GM21528 (cell line): Measurements from ENCODE around the gene TAMM41.
"Not testable (repeated sequence)": the region's sequence is repeated elsewhere in the genome, so short reads cannot be mapped to it uniquely, and the experiment has no call there.

Experiments
- ATAC-seq: cut with Tn5 transposase; IDR thresholded peaks from one replicate; pipeline ENCODE4 v1.9.1; 2021; ENCODE audit warnings: mild to moderate bottlenecking, moderate library complexity; ENCODE audit not compliant: unreplicated experiment, low FRiP score

Gene TAMM41

GRCh38 chr3:11815111-11815510 is 31.6 kb downstream of the TAMM41 start:
- ATAC-seq: no peak

- no peak for ATAC-seq
These were observed 32.0 kb downstream of the TAMM41 start for GRCh38 chr3:11814663-11815062.

DNA sequence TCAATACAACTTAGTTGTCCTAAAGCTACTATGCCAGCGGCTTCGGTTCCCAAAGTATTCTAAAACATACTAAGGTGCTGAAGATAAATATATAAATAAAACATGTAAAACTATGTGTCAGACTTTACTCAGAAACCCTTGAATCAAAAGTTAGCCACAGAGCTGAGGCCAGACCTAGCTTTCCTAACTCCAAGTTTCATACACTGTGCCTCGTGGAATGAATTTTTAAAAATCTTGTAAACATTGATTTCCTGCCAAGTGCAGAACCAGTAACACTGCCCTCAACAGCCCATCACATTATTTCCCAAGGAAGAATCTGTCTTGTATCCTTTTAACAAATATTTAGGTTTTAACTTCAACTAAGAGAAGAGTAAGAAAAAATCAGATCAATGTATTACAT is 36.4 kb downstream of the TAMM41 start:
- no peak for ATAC-seq

GRCh38 chr3:11808231-11808630 is 38.5 kb downstream of the TAMM41 start:
- ATAC-seq: no peak

GRCh38 chr3:11807686-11808085 is 39.0 kb downstream of the TAMM41 start:
- no peak for ATAC-seq

- no peak for ATAC-seq
These were observed 41.0 kb downstream of the TAMM41 start for GRCh38 chr3:11805716-11806115.

- no peak for ATAC-seq
These were observed 42.5 kb downstream of the TAMM41 start for GRCh38 chr3:11803977-11804892.

- no peak for ATAC-seq
These were observed 46.9 kb downstream of the TAMM41 start for GRCh38 chr3:11799791-11800190.

DNA sequence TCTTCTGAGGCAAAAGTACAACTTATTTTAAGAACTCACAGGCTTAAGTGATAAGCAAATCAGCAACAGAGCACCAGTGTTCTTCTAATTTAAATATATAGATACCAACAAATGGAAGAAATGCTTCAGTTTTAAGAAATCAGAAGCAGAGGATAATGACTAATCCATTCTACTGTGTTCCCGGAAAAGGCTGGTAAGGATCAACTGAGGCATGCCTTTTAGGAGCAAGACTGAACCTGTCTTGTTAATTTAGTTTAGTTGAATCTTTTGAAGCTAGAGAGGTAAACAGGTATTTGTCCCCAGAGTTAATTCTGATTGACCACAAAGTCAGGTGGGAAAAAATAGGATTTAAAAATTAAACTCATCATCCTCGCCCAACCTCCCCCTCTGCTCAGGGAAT is 51.8 kb downstream of the TAMM41 start:
- no peak for ATAC-seq

DNA sequence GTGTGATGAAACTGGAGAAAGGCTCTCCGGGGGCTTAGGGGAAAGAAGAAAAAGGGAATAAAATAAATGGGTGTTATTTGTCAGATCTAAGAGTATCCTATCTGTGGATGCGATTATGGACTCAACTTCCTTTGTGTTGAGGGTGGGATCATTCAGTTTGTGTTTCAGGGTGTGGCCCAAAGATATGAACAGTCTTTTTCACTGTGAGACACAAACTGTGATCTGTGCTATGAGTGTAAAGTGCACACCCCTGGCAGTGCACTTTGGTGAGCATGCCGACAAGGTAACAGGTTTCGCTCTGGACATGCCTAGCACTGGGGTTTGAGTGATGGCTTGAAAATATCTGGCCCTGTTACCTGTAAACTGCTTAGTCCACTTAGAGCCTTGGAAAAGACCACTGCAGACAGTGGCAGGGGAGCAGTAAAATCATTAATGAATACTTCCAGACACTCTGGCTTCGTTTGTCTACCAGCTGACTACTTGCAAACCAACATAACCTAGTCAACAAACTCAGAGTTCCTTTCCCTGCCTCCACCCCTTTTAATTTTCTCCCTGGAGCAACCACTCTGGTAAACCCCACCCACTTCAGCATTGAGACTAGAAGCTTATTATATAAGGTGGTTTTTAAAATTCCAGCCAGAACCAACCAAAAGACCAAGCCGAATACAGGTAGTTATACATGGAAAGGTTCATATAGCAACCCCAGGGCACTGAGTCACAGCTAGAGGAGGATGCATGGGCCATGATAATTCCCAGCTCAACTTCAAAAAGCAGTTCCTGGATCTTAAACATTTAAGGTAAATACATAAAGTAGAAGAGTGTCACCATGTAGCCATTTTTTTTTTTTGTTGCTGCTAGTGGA is 55.1 kb downstream of the TAMM41 start:
- no peak for ATAC-seq

- ATAC-seq: no peak
These were observed 57.3 kb downstream of the TAMM41 start for GRCh38 chr3:11789412-11789811.

DNA sequence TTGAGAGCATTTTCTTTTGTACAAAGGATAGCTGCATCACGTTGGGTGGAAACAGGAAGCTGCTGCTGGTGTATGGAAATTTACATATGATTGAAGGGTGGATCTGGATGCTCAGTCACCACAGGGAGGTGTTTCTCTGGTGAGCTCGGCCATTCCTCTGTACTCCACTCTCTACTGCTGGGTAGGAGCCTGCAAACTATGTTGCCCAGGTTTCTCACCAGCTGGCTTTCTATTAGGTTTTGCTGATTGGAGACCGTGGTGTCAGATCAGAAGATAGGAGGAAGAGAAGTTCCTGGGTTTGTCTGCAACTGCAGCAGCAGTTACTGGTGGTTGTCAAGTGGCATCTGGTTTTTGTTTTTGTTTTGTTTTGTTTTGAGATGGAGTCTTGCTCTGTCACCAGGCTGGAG is 61.7 kb downstream of the TAMM41 start:
- no peak for ATAC-seq

- no peak for ATAC-seq
These were observed 66.3 kb downstream of the TAMM41 start for GRCh38 chr3:11780341-11780740.

GRCh38 chr3:11779626-11780025 is 67.1 kb downstream of the TAMM41 start:
- ATAC-seq: no peak

- no peak for ATAC-seq
These were observed 68.4 kb downstream of the TAMM41 start for GRCh38 chr3:11778248-11778647.

- no peak for ATAC-seq
These were observed 70.3 kb downstream of the TAMM41 start for GRCh38 chr3:11776346-11776745.

GRCh38 chr3:11775493-11775892 is 71.2 kb downstream of the TAMM41 start:
- ATAC-seq: no peak

- no peak for ATAC-seq
These were observed 72.3 kb downstream of the TAMM41 start for GRCh38 chr3:11774296-11774877.

DNA sequence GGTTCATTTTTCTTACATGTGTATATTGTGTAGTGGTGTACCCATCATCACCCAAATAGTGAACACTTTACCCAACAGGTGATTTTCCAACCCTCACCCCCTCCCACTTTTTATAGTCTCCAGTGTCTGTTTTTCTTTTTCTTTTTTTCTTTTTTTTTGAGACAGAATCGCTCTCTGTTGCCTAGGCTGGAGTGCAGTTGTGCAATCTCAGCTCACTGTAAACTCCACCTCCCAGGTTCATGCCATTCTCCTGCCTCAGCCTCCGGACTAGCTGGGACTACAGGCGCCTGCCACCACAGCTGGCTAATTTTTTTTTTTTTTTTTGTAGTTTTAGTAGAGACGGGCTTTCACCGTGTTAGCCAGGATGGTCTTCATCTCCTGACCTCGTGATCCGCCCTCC is 74.8 kb downstream of the TAMM41 start:
- not testable (repeated sequence) for ATAC-seq

DNA sequence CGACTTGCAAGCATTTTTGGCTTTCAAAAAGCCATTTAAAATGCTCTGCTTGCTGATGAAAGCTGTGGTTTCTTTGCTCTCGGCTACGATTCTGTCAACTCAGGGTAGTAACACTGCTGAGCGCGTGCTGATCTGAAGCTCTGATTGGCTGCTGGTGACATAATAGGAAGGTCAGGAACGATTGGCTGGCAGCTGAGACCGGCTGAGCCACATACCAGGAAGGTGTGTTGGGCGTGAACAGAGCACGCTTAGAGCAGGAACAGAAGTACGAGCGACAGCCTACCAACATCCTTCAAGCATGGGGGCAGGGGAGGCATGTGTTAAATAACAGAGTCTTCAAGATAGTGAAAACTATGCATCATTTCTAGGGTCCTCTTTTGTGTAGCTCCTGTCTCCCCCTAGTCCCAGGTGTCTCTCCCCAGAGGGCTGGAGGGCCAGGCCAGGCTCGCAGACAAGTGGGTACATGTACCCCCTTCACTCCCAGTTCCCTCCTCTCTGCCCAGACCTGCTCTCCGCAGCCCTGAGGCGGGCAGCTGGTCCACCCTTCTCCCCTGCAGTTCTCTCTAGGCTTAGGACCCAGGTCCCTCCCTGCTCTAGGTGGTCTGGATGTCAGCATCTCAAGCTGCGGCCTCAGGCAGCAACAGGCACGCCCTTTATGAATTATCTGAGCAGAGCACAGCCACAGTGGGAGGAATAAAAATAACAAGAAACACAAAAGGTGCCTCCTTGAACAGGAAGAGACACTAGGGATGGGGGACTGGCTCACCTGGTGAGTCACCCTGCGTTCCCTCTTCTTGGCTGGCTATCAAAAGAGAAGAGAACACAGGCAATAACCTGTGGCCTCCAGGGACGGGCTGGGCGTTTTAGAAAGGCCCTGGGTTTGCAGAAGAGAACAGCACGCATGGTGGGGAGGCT is 76.0 kb downstream of the TAMM41 start:
- ATAC-seq: peak; percentile 96
